Retinal pigment epithelial cell (primary cell): ENCODE results near the gene PROM1.

Experiments used
- DNase-seq: peaks from one replicate; pipeline ENCODE4 v3.0.0-alpha.2; 2010; ENCODE audit warnings: low read depth
- H3K4me3 ChIP-seq: 2 replicates; pipeline ENCODE4 v1.5.1; 2011; ENCODE audit warnings: mild to moderate bottlenecking, low read length, control low read depth, moderate library complexity
- TF ChIP-seq, protein P1 (sequence below): conservative IDR thresholded peaks from 2 replicates; pipeline ENCODE4 v1.5.1; 2011; ENCODE audit warnings: low read depth, low read length, control low read depth, inconsistent platforms

Gene PROM1

GRCh38 chr4:15992167-15992485, 91.7 kb downstream of the PROM1 start:
- TF ChIP-seq, protein P1, sequence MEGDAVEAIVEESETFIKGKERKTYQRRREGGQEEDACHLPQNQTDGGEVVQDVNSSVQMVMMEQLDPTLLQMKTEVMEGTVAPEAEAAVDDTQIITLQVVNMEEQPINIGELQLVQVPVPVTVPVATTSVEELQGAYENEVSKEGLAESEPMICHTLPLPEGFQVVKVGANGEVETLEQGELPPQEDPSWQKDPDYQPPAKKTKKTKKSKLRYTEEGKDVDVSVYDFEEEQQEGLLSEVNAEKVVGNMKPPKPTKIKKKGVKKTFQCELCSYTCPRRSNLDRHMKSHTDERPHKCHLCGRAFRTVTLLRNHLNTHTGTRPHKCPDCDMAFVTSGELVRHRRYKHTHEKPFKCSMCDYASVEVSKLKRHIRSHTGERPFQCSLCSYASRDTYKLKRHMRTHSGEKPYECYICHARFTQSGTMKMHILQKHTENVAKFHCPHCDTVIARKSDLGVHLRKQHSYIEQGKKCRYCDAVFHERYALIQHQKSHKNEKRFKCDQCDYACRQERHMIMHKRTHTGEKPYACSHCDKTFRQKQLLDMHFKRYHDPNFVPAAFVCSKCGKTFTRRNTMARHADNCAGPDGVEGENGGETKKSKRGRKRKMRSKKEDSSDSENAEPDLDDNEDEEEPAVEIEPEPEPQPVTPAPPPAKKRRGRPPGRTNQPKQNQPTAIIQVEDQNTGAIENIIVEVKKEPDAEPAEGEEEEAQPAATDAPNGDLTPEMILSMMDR, result no peak

GRCh38 chr4:15990570-15991285, 93.1 kb downstream of the PROM1 start:
- TF ChIP-seq, protein P1, result no peak
- H3K4me3 ChIP-seq, result no peak overlapping the region
- DNase-seq, result no peak

More at GRCh38 chr4:15992167-15992485, 91.7 kb downstream of the PROM1 start:
- peak; percentile 25 for DNase-seq
- H3K4me3 ChIP-seq, result no peak overlapping the region

- DNase-seq, result no peak
- TF ChIP-seq, protein P1, result no peak
- H3K4me3 ChIP-seq, result no peak overlapping the region
These were observed 94.4 kb downstream of the PROM1 start for GRCh38 chr4:15989424-15989823.

GRCh38 chr4:15988222-15988621, 95.6 kb downstream of the PROM1 start:
- DNase-seq, result no peak
- H3K4me3 ChIP-seq, result no peak overlapping the region
- TF ChIP-seq, protein P1, result no peak

DNA sequence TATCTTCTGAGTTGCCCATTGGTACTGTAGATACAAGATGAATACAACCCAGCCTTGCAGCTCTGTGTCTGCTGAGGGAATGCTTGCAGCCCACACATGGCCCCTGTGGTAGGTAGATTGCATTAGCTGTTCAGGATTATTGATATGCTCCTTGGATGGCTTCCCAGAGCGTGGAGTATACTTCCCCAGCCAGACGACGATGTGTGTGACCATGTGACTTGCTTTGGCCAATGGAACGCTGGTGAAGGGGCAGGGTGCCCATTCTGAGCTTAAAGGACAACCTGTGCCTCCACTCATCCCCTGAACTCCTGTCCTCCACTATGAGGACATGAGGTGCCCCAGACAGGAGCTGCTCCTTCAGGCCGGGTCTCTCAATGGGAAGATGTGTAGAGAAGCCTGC, 96.9 kb downstream of the PROM1 start:
- H3K4me3 ChIP-seq, result no peak overlapping the region
- TF ChIP-seq, protein P1, result no peak
- DNase-seq, result no peak

DNA sequence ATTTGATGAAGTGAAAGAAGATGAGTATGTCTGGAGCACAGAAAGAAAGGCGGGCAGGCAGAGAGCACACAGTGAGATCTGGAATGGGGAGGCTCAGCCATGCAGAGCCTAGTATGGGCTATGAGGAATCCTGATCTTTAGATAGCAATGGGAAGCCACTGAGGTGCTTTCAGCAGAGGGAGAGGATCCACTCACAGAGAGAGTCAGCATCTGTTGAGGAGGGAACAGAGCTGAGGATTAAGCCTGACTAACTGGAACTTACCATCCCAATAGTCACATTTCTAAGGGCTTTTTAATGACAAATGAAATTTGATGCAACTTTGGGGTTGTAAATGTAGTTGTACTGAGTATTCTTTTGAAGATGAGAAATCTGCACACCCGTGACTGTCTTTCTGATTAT, 100.2 kb downstream of the PROM1 start:
- TF ChIP-seq, protein P1, result no peak
- no peak for DNase-seq

DNA sequence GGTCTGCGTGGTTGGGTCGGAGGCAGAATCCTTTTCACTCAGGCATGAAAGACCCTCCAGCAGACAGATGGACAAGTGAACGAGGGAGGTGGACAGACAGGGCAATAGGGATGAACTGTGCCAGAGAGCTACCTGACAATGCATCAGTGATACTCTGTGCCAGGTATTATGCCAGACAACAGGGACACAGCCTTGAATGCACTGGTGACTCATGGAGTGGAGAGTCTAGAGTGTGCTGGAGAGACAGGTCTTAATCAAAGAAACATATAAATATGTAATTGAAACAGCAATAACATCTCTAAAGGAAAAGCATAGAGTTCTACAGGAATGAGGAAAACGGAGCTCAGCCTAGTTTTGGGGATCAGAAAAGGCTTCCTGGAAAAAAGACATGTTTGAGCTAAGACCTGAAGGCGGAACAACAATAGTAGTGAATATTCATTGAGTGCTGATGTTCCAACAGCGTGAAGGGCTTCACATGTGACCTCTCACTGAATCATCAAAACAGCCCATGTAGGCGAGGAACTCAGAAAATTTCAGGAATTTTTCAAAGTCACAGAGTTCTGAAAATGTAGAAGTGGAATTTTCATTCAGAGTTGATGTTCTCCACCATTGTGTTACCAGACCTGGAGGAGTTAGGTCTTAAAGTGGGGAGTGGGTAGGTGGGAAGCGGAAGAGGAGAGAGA, 100.8 kb downstream of the PROM1 start:
- TF ChIP-seq, protein P1, result no peak
- DNase-seq, result peak; percentile 26
- H3K4me3 ChIP-seq, result no peak overlapping the region

More for the DNA sequence above, 100.2 kb downstream of the PROM1 start:
- no peak overlapping the region for H3K4me3 ChIP-seq
